Activated T-cell treated with anti-CD3 and anti-CD28 coated beads for 48 hours (primary cell): ENCODE results near the gene KBTBD12.
"Not testable (repeated sequence)": the region's sequence is repeated elsewhere in the genome, so short reads cannot be mapped to it uniquely, and the experiment has no call there.

ENCODE experiments used
- DNase-seq: peaks from one replicate; pipeline ENCODE4 v3.0.0-alpha.2; 2020; ENCODE audit warnings: low read depth

Gene KBTBD12

DNA sequence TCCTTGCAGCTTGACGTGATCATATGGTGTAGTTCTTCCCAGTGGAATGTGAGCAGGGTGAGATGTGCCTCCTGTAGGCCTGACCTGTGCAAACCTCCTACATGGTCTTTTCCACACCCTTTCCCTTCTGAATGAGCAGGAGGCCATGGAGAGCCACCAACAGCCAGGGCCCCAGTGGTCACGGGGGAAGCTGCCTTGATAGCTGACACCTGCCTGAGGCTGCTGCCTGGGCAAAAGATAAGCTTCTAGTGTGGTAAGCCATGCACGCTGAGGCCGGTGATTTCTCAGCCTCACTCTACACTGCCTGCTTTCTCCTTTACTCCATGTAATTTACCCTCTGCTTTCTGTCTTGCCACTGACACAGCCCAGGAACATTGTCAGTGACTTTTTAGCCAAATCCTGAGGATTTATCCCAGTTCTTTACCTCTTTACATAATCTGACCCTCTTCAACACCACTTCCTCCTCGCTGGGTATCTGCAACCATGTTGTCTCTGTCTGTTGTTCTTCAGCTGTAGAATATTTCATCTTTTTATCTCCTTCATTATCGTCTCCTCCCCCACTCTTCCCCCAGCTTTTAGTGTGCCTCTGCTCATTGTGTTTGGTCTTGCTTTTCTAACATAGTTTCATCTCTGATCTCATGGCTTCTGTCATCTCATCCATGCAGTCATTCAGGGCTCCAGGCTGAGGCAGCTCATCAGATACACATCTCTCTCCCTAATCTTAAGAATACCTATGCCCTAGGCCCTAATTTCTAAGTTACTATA lies 11.2 kb upstream of the KBTBD12 start:
- DNase-seq = no peak

DNA sequence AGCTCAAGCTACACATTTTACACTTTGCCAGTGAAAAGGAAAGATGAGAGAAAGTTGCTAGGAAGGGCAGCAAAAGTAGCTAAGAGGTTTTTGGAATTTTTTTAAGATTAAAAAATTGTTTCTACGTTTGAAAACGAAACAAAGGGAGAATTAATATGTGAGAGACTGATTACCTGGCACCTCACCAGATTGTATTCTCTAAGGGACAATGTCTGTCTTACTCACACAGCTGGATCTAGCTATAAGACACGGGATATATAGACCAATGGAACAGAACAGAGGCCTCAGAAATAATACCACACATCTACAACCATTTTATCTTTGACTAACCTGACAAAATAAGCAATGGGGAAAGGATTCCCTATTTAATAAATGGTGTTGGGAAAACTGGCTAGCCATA lies 9.5 kb upstream of the KBTBD12 start:
- no peak for DNase-seq

DNA sequence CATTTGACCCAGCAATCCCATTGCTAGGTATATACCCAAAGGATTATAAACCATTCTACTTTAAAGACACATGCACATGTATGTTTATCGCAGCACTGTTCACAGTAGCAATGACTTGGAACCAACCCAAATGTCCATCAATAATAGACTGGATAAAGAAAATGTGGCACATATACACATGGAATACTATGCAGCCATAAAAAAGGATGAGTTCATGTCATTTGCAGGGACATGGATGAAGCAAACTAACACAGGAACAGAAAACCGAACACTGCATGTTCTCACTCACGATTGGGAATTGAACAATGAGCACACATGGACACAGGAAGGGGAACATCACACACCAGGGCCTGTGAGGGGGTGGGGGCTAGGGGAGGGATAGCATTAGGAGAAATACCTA lies 8.4 kb upstream of the KBTBD12 start:
- not testable (repeated sequence) for DNase-seq

DNA sequence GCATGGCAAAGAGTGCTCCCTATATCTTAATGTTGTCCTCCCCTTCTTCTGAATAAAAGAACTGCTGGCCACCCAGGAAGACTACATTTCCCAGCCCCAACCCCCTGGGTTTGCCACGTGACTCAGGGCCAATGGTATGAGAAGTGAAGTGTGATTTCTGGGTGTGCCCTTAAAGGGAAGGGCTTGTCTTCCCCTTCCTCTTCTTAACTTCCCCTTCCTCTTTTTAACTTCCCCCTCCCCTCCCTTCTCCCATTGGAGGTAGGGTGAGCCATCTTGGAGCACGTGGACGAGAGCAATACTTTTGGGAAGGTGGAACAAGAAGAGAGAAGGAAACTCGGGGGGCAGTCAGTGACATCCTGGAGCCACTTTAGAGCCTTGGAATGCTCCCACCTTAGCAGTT lies 6.8 kb upstream of the KBTBD12 start:
- DNase-seq = no peak

DNA sequence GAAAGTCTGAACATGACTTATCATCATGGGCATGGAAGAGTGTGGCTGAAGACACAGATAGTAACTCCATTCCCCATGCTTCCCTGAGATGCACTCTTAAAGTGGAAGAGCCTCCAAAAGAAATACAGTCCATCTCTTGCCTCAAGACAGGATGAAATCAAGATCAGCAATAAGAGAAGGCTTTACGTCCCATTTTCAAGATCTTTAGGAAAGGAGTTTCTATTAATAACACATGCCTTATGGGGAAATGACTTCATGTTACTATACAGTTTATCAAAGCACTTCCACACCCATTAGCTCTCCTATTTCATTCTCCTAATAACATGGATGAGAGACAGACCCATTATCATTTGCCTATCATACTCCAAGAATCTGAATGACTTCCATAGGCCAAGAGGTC lies 6.1 kb upstream of the KBTBD12 start:
- DNase-seq = no peak

DNA sequence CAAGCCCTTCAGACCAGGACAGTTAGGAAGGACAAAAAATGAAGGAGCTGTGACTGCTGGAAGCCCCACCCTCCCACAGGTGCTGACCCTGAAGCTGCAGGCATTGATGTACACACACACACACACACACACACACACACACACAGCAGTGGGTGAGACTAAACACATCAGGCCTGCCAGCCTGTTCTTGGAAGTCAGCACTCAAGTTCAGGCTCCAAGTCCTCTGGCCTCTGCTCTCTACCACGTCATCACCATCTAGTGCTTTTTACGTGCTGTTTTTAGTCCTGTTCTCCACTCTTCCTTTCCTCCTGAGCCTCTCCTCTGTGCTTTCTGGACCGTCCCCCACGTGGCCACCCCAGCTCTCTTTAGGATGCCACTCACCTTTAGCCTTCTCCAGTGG lies 5.4 kb upstream of the KBTBD12 start:
- DNase-seq = no peak

DNA sequence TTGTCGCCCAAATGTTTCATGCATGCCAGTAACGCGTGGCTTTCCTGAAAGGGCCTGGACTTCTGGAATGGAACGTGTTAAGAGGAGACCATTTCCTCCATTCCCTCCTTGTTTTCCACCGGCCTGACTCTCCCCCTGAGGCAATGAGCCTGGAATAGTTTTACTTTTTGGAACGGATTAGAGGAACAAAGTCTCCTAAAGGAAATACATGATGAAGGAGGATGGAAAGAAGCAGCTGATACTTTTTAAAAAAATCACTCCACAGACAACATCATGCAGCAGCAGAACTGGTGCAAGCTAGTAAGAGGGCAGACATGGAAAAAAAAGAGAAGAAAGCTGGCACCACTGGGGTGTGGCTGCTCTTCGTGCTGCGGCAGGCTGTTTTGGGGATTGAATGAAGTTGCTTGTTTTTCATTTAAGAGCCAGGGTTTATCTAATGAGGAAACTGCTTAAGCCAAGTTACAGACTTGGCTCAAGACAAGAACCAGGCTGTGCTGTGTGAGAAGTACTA lies 3.6 kb upstream of the KBTBD12 start:
- no peak for DNase-seq

DNA sequence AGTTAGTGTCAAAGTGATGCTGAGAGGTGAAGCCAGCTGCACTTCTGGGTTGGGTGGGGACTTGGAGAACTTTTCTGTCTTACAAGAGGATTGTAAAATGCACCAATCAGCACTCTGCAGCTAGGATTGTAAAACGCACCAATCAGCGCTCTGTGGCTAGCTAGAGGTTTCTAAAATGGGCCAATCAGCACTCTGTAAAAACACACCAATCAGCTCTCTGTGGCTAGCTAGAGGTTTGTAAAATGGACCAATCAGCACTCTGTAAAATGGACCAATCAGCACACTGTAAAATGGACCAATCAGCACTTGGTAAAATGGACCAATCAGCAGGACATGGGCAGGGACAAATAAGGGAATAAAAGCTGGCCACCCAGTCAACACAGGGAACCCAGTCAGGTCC lies 1.2 kb upstream of the KBTBD12 start:
- DNase-seq = not testable (repeated sequence)

DNA sequence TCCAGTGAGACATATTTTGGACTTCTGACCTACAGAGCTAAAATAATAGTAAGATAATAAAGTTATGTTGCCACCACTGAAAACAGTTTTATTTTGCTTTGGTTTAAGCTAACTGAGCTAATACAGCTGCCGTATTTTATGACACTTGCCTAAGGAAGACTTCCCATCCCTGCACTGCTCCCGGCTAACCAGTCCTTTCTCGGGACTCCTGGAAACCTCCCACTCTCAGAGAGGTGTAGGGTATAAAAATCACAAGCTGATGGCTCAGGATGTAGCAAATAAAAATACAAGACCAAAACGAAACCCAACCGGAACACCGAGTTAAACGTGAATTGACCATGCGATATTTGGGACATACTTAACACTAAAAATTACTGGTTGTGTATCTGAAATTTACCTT lies 448 bp upstream of the KBTBD12 start:
- no peak for DNase-seq

DNA sequence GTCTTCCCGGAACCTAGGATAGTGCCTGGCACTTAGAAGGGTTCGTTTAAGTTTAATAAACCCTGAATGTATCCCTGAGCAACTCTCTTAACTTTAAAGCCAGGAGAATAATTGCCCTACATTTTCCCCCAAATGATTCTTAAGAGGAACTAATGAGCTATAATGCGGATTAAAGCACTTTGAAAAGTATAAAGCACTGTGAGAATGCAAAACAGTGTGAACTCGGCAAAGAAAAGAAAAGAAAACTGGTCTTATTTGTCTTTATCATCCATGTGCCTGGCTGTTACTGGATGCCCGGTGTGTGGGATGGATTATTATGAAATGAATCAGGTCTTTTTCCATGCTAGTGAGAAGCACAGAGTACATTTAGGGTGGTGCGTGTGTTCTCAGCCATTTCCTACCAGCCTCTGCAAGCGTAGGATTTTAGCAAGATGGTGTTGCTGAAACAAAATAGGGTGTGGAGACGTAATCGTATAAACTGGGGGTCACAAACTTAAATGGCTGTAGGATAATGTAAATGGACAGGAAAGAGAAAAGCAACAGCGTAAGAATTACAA lies 983 bp downstream of the KBTBD12 start:
- DNase-seq = no peak

DNA sequence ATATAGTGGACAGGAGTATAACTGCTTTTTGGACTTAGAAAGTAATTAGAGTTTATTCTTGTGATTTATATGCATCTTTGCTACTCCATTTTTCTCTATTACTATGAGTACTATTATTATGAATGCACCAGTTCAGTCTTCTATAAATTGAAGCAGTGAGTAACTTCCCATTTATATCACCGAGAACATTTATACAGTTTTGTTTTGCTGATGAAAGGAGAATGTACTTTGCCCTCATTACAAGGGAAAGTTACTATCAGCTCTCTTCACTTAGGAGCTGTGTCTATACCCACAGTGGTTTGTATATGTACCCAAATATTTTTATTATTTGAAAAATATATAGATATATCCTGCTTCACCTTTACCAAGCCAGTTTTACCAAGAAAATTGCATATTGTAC lies 5.7 kb downstream of the KBTBD12 start:
- no peak for DNase-seq

DNA sequence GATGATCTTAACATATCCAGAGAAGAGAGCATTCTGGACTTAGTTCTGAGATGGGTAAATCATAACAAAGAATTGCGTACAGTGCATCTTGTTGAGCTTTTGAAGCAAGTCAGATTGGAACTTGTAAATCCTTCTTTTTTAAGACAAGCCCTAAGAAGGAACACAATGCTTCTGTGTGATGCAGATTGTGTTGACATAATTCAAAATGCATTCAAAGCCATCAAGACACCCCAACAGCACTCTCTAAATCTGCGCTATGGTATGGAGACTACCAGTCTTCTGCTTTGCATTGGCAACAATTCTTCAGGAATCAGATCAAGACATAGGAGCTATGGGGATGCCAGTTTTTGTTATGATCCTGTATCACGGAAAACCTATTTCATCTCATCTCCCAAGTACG lies 8.6 kb downstream of the KBTBD12 start:
- DNase-seq = no peak

DNA sequence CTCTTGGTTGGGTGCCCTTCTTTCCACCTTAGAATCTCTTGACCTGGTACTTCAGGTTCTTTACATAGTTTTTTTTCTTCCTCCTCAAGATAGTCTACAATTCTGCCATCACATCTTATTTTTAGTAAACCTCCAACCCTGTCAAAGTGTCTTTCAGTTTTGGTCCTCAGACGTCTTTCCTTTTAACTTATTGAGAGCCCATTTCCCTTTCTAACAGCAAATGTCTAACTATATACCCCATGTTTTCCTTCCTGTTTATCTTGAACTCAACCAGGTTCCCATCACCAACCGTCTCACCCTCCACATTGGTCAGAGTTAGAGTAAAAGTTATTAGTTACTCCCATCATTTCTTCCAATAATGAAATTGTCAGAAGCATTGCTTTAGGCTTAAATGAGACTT lies 10.4 kb downstream of the KBTBD12 start:
- no peak for DNase-seq

DNA sequence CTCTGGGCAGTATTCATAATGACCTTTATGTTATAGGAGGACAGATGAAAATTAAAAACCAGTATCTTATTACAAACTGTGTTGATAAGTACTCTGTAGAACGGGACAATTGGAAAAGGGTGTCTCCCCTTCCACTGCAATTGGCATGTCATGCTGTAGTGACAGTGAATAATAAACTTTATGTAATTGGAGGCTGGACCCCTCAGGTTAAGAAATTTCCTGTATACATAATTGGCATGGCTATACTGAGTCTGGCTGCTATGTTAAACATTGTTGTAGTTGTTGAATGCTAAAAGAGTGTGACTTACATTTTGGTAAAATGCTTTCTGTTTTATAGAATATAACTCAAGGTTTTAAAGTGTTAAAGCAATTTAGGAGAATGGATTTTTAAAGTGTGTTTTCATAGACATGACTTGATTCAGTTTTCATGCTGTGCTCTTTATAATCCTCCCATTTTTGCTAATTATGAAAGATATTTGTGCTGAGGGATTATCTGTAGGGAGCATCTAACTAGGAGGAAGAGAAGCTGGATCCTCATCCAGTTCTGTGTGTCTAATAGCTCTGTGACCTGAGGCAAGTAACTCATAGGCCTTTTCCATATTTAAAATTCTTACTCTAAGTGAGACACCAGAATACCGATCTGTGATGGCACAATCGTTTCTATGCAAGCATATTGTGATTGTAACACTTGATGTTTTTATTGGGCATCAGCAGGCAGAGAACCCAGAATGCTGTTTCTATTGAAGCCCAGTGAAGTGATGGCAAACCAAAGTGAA lies 13.0 kb downstream of the KBTBD12 start:
- no peak for DNase-seq

DNA sequence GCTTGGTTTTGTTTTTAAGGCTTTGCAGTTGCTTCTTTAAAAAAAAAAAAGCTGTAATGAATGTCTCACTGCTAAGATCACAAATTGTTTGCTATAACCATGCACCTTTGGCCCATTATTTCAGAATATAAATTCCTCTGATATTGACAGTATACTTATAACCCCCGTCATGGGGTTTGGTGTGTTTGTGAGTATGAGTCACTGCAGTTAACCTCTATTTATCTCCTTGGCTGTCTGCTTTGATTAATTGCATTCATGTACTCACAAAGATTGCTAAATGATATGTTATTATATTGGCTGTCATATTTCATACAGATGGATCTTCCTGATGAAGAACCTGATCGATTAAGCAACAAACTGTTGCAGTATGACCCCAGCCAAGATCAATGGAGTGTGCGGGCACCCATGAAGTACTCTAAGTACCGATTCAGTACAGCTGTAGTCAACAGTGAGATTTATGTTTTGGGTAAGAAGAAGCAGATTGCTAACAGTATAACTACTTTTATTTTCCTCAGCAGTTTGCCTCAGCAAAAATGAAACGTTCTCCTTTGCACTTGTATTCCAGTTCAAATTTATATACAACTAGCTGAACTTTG lies 14.9 kb downstream of the KBTBD12 start:
- no peak for DNase-seq

DNA sequence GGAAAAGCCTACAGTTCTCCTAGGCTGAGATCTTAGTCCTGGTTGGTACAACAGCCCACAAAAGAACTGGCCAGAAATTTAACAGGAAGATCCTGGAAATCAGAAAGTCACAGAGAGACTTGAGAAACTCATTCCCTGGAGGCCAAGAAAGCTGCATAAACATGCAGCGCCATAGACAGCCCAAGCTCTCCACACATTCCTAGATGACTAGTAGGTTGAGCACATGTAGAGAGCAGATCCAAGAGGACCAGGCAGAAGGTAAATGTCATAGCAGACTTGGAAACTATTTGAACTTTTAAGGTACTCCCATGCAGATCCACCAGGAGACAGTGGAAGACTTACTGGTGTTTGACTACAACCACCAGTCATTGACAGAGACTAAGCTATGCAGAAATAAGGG lies 18.4 kb downstream of the KBTBD12 start:
- no peak for DNase-seq

DNA sequence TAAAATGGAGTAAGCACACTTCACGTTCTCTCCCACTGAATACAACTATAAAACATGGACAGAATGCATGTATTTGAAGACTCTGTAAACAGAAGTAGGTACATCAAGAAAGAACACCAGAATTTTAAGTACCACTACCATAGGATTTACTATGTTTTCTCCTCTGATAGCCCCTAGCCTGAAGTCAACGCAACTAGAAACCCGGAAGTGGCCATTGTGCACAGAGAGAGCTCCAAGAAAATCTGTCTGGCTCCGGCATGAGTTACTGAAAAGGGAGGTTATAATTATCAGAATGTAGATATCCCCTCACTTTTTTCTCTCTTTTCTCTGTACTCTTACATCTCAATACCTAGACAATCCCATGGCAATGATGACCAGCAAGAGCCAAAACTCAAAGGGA lies 23.8 kb downstream of the KBTBD12 start:
- DNase-seq = no peak

DNA sequence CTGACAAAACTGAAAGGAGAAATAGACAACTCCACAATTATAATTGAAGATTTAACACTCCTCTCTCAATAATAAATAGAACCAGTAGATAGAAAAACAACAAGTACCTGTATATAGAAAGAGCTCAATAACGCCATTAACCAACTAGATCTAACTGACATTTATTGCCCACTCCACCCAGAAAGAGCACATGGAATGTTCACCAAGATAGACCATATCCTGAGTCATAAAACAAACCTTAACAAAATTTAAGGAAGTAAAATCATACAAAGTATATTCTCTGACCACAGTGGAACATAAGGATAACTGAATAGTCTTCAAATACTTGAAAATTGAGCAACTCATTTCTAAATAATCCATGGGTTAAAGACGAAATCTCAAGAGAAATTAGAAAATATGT lies 25.1 kb downstream of the KBTBD12 start:
- no peak for DNase-seq

DNA sequence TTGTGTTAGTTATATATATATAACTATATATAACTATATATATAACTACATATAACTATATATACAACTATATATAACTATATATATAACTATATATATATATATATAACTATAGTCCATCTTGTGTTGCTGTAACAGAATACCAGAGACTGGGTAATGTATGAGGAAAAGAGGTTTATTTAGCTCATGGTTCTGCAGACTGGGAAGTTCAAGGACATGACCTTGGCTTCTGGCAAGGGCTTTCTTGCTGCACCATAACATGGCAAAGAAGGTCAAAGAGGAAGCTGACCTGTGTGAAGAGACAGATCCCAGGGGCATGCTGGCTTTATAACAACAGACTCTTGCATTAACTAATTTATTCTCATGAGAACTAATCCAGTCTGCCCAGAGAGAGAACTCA lies 27.6 kb downstream of the KBTBD12 start:
- no peak for DNase-seq

DNA sequence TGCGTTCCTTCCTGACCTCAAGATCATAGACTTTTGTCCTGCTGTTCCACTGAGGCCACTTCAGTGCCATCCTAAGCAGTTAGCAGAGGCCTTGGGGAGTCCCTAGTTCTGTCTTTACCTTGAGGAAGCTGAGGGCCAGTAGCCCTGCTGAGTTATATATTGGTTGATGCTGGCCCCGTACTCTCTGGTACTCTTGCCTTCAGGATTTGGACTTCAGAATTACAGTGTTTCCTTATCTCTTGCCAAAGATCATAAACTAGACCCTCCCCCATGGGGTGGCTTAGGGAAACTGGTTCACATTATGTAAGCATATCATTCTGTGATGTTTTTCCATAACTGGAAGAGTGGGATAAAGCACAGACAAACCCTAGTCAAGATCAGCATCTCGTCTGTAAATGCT lies 33.2 kb downstream of the KBTBD12 start:
- no peak for DNase-seq

DNA sequence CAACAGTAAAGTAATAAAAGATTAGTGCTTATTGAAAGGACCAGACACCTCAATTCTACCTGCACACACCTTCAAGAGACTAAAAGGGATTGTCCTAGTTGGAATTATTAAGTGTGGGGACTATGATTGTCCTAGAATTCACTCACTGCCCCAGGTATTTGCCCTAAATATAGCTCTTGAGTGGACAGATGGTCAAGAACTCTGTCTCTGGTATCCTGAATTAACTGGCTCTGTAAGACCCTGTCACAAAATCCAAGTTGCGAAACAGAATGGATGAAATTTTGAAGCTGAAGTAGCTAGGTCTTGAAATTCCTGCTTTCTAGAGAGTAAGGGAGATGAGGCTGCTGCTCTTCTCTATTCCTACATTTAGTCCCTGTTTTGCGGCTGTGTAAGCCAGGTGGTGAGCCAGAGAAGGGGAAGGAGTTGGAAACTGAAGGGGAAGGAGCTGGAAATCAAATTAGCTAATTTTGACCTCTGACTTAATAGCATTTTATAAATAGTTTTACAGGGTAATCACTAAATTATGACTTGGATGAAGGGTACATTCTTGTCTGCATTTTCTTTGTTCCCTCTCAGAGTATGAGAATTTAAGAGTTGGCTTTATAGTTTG lies 34.5 kb downstream of the KBTBD12 start:
- no peak for DNase-seq

DNA sequence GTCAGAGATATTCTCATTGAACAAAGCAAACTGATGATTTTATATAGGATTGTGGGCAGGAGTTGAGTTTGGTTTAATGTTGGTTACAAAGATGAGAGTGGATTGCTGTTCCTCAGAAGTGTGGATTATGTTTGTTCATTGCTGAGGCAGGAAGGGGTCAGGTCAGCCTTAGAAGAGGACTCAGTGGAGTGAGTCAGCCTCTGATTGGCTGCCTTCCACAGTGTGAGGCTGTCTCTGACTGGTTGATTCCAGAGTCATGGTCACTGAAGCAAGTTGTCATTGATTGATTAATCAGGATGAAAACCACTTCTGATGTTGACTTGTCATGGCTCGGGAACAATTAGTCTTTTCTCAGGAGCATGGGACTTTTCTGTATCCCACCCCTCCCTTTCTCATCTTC lies 36.2 kb downstream of the KBTBD12 start:
- no peak for DNase-seq
